ENCODE measurements around the gene TRNT1.

DNA sequence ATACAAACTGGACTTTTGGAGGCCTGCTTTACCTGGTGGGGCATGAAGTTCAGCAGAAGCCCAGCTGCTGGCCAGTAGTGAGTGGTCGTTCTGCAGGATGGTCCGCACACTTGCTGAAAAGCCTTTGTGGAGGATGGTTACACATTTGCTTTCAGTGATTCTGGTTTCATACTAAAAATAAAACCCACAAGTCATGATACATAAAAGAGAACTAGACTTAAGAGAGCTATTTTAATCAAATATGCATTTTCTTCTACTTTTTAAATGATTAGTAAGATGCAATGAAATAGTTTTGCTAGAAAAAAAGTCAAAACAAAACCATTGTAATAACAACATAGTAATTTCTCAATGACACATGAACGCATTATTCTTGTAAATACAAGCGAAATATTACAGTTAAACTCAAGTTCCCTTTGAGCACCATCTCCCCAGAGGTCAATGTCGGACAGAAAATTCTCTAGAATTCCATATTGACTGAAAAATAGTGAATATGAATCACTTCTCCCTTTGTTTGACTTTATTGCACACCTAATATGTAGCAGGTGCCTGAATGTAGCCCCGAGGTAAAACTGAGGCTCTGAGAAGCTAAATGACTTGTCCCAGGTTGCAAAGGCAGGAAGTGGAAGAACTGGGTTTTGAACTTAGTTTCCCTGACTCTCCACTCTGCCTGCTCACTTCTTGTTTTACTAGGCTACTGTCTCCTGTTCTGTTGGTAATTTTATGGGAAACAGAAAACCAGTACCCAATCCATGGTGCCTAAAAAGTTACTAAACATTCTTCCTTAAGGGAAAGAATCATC is 24.9 kb upstream of the TRNT1 start:
- TF ChIP-seq, protein P1, sequence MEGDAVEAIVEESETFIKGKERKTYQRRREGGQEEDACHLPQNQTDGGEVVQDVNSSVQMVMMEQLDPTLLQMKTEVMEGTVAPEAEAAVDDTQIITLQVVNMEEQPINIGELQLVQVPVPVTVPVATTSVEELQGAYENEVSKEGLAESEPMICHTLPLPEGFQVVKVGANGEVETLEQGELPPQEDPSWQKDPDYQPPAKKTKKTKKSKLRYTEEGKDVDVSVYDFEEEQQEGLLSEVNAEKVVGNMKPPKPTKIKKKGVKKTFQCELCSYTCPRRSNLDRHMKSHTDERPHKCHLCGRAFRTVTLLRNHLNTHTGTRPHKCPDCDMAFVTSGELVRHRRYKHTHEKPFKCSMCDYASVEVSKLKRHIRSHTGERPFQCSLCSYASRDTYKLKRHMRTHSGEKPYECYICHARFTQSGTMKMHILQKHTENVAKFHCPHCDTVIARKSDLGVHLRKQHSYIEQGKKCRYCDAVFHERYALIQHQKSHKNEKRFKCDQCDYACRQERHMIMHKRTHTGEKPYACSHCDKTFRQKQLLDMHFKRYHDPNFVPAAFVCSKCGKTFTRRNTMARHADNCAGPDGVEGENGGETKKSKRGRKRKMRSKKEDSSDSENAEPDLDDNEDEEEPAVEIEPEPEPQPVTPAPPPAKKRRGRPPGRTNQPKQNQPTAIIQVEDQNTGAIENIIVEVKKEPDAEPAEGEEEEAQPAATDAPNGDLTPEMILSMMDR (IDR thresholded peaks at IDR 0.05 in 2 of 3, conservative IDR thresholded peaks at IDR 0.05 in 1 of 3; ENCODE audit: borderline replicate concordance in 1 of 3, insufficient read depth in 1 of 3, low read depth in 2 of 3, low read length in 2 of 3), result no peak
- TF ChIP-seq POLR2A (IDR thresholded peaks at IDR 0.05; ENCODE audit: borderline replicate concordance, extremely low read depth, insufficient read depth, insufficient read length) (no peak), RAD21 (IDR thresholded peaks at IDR 0.05; ENCODE audit: low read depth) (no peak), EZH2 (IDR thresholded peaks at IDR 0.05) (no peak), ZFX (IDR thresholded peaks at IDR 0.05) (no peak), POLR2AphosphoS5 (IDR thresholded peaks at IDR 0.05; ENCODE audit: low read depth, low read length) (no peak), FOSL1 (IDR thresholded peaks at IDR 0.05; ENCODE audit: low read depth) (no peak)
- TF ChIP-seq, protein P2, sequence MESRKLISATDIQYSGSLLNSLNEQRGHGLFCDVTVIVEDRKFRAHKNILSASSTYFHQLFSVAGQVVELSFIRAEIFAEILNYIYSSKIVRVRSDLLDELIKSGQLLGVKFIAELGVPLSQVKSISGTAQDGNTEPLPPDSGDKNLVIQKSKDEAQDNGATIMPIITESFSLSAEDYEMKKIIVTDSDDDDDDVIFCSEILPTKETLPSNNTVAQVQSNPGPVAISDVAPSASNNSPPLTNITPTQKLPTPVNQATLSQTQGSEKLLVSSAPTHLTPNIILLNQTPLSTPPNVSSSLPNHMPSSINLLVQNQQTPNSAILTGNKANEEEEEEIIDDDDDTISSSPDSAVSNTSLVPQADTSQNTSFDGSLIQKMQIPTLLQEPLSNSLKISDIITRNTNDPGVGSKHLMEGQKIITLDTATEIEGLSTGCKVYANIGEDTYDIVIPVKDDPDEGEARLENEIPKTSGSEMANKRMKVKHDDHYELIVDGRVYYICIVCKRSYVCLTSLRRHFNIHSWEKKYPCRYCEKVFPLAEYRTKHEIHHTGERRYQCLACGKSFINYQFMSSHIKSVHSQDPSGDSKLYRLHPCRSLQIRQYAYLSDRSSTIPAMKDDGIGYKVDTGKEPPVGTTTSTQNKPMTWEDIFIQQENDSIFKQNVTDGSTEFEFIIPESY (IDR thresholded peaks at IDR 0.05; ENCODE audit: extremely low read depth, insufficient replicate concordance, low read length), result no peak
- TF ChIP-seq, protein P3, sequence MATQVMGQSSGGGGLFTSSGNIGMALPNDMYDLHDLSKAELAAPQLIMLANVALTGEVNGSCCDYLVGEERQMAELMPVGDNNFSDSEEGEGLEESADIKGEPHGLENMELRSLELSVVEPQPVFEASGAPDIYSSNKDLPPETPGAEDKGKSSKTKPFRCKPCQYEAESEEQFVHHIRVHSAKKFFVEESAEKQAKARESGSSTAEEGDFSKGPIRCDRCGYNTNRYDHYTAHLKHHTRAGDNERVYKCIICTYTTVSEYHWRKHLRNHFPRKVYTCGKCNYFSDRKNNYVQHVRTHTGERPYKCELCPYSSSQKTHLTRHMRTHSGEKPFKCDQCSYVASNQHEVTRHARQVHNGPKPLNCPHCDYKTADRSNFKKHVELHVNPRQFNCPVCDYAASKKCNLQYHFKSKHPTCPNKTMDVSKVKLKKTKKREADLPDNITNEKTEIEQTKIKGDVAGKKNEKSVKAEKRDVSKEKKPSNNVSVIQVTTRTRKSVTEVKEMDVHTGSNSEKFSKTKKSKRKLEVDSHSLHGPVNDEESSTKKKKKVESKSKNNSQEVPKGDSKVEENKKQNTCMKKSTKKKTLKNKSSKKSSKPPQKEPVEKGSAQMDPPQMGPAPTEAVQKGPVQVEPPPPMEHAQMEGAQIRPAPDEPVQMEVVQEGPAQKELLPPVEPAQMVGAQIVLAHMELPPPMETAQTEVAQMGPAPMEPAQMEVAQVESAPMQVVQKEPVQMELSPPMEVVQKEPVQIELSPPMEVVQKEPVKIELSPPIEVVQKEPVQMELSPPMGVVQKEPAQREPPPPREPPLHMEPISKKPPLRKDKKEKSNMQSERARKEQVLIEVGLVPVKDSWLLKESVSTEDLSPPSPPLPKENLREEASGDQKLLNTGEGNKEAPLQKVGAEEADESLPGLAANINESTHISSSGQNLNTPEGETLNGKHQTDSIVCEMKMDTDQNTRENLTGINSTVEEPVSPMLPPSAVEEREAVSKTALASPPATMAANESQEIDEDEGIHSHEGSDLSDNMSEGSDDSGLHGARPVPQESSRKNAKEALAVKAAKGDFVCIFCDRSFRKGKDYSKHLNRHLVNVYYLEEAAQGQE (IDR thresholded peaks at IDR 0.05; ENCODE audit: low read depth), result no peak
